Loucy (cell line): Measurements from ENCODE around the gene PFN3.

Experiments
- CTCF ChIP-seq: fragments of 200-600 bp; sonication (generic); conservative IDR thresholded peaks from 2 replicates; pipeline ENCODE4 v1.5.1; 2014; ENCODE audit warnings: mild to moderate bottlenecking, antibody characterized with exemption, low read length
- EZH2phosphoT487 ChIP-seq: fragments of 200-600 bp; IDR thresholded peaks from 2 replicates; pipeline ENCODE4 v1.6.1; 2018; ENCODE audit warnings: antibody characterized with exemption, mild to moderate bottlenecking, moderate library complexity, borderline replicate concordance

DNA sequence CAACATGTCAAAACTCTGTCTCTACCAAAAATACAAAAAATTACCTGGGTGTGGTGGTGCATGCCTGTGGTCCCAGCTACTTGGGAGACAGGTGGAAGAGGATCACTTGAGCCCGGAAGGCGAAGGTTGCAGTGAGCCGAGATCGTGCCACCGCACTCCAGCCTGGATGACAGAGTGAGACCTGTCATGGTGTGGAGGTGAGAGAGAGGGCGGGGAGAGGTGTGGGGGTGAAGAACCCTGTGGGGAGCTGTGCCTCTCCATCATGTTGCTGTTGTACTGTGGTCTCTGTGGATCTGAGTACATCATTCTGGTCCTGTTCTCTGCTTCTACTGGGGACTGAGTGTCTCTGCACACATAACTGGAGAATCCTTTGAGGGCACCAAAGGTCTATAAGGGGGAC lies 27.6 kb downstream of the PFN3 start:
- no peak for TF ChIP-seq CTCF
- no peak for TF ChIP-seq EZH2phosphoT487
